HepG2 (cell line): ENCODE results near the gene SEC23IP. TPM values are rescaled to one million over a fixed set of nuclear protein-coding genes. Genes with fewer than 3 reads are reported as not detected.
A peak's percentile ranks its signal among the peaks of the same experiment; 100 is the strongest.

ENCODE experiments used
- ARID2 ChIP-seq: sonication (generic); formaldehyde crosslinking; IDR thresholded peaks from 2 replicates; pipeline ENCODE4 v1.8.1; 2022; ENCODE audit warnings: mild to moderate bottlenecking, missing genetic modification reagents, borderline replicate concordance
- ARID4A ChIP-seq: sonication (generic); formaldehyde crosslinking; IDR thresholded peaks from 2 replicates; pipeline ENCODE4 v1.5.0; 2020; ENCODE audit warnings: mild to moderate bottlenecking, missing genetic modification reagents, borderline replicate concordance
- ATF6 ChIP-seq: sonication (generic); formaldehyde crosslinking; conservative IDR thresholded peaks from 2 replicates; pipeline ENCODE4 v1.4.0; 2020; ENCODE audit warnings: missing genetic modification reagents
- FOXM1 ChIP-seq: sonication (generic); formaldehyde crosslinking; IDR thresholded peaks from 2 replicates; pipeline ENCODE4 v1.5.0; 2020; ENCODE audit warnings: missing genetic modification reagents
- HMG20A ChIP-seq: IDR thresholded peaks from 2 replicates; pipeline ENCODE4 v1.6.1; 2016; ENCODE audit warnings: borderline replicate concordance
- IRF1 ChIP-seq: sonication (generic); formaldehyde crosslinking; IDR thresholded peaks from 2 replicates; pipeline ENCODE4 v1.4.0; 2020; ENCODE audit warnings: low read depth, mild to moderate bottlenecking, missing genetic modification reagents
- KDM4B ChIP-seq: sonication (generic); formaldehyde crosslinking; IDR thresholded peaks from 2 replicates; pipeline ENCODE4 v1.4.0; 2020; ENCODE audit warnings: missing genetic modification reagents
- KLF9 ChIP-seq: IDR thresholded peaks from 2 replicates; pipeline ENCODE4 v1.6.1; 2016; ENCODE audit warnings: low read depth
- MEIS2 ChIP-seq: sonication (generic); formaldehyde crosslinking; IDR thresholded peaks from 2 replicates; pipeline ENCODE4 v1.9.0; 2021; ENCODE audit warnings: mild to moderate bottlenecking, missing genetic modification reagents
- NFATC3 ChIP-seq: sonication (generic); formaldehyde crosslinking; IDR thresholded peaks from 2 replicates; pipeline ENCODE4 v1.5.1; 2020; ENCODE audit warnings: mild to moderate bottlenecking, missing genetic modification reagents
- RBM39 ChIP-seq: fragments of 200-400 bp; formaldehyde crosslinking; IDR thresholded peaks from one replicate; pipeline ENCODE4 v1.6.1; 2018; ENCODE audit warnings: antibody characterized with exemption, mild to moderate bottlenecking, low read depth, low read length; ENCODE audit not compliant: poor library complexity, severe bottlenecking
- RNF2 ChIP-seq: fragments of 450-650 bp; conservative IDR thresholded peaks from 2 replicates; pipeline ENCODE4 v1.6.1; 2016; ENCODE audit warnings: low read depth
- SAP130 ChIP-seq: IDR thresholded peaks from 2 replicates; pipeline ENCODE4 v1.6.1; 2016; ENCODE audit warnings: low read depth
- SIN3B ChIP-seq: fragments of 150-350 bp; IDR thresholded peaks from 2 replicates; pipeline ENCODE4 v1.6.1; 2014; ENCODE audit warnings: low read length
- SMYD3 ChIP-seq: sonication (generic); formaldehyde crosslinking; IDR thresholded peaks from 2 replicates; pipeline ENCODE4 v1.8.1; 2023; ENCODE audit warnings: mild to moderate bottlenecking, missing genetic modification reagents
- SPEN ChIP-seq: sonication (generic); formaldehyde crosslinking; IDR thresholded peaks from 2 replicates; pipeline ENCODE4 v1.5.1; 2020; ENCODE audit warnings: low read depth, mild to moderate bottlenecking, missing genetic modification reagents
- TCF12 ChIP-seq, 2 experiments: fragments of 450-650 bp in 1 of 2; sonication (generic) in 1 of 2; formaldehyde crosslinking in 1 of 2; IDR thresholded peaks; 2 replicates each; pipeline versions ENCODE4 v1.6.1 to v1.8.0; 2017 to 2022; ENCODE audit warnings: antibody characterized with exemption in 1 of 2, mild to moderate bottlenecking in 1 of 2, missing genetic modification reagents in 1 of 2, moderate library complexity in 1 of 2
- ZBTB14 ChIP-seq: sonication (generic); formaldehyde crosslinking; IDR thresholded peaks from 2 replicates; pipeline ENCODE4 v1.4.0; 2020; ENCODE audit warnings: missing genetic modification reagents
- ZNF207 ChIP-seq: fragments of 450-650 bp; IDR thresholded peaks from 2 replicates; pipeline ENCODE4 v1.6.1; 2016; ENCODE audit warnings: antibody characterized with exemption, borderline replicate concordance
- ZNF432 ChIP-seq: sonication (generic); formaldehyde crosslinking; IDR thresholded peaks from 2 replicates; pipeline ENCODE4 v1.5.0; 2020; ENCODE audit warnings: missing genetic modification reagents, mild to moderate bottlenecking, borderline replicate concordance
- polyA plus RNA-seq, 8 experiments: library from polyadenylated mRNA; depleted of rRNA in 3 of 8; stranded (reverse) in 7 of 8; unstranded in 1 of 8; fragments of >200 nt; fragmentation: Illumina TruSeq in 4 of 8; extraction: Trizol in 4 of 8; gene quantifications; 2 replicates each; pipeline versions ENCODE4 v1.2.1 to v1.2.3, GENCODE V29; 2011 to 2016; ENCODE audit warnings: low read depth in 4 of 8, missing spikeins in 1 of 8, mixed read lengths in 1 of 8; ENCODE audit not compliant: insufficient read depth in 1 of 8
- total RNA-seq, 5 experiments: library from RNA; depleted of rRNA; stranded (reverse); fragments of >200 nt; fragmentation: Illumina TruSeq; extraction: Trizol; gene quantifications; 2 replicates each; pipeline ENCODE4 v1.2.3, GENCODE V29; 2016; ENCODE audit warnings: low read depth in 1 of 5

The SEC23IP gene
- total and polyA plus RNA-seq, 2 of the 13 experiments (the other 11 are each of a cell fraction or from before 2014, with no cell fraction given) = 32.3 to 57.7 TPM

- TF ChIP-seq ARID4A (CRISPR knock-in tag) = peak; percentile 96
- TF ChIP-seq SMYD3 = no peak
- TF ChIP-seq SAP130 (CRISPR knock-in tag) = peak; percentile 98
- TF ChIP-seq HMG20A = no peak; the same call in 1 of the 2 replicates
- no peak for TF ChIP-seq ZNF207
- TF ChIP-seq SPEN (CRISPR knock-in tag) = peak; percentile 81
- peak; percentile 91 for TF ChIP-seq RNF2
- TF ChIP-seq KDM4B (CRISPR knock-in tag) = no peak; the same call in none of the 2 replicates
- TF ChIP-seq ZBTB14 (CRISPR knock-in tag) = peak; percentile 70
- TF ChIP-seq MEIS2 = peak; percentile 54; the same call in 1 of the 2 replicates
- TF ChIP-seq ARID2 (CRISPR knock-in tag) = peak; percentile 86
- TF ChIP-seq TCF12 (IDR thresholded peaks at IDR 0.05) = no peak
- no peak for TF ChIP-seq TCF12 (CRISPR knock-in tag; IDR thresholded peaks at IDR 0.05)
- no peak for TF ChIP-seq FOXM1
- peak; percentile 56; the same call in 1 of the 2 replicates for TF ChIP-seq ATF6 (CRISPR knock-in tag)
- TF ChIP-seq KLF9 (CRISPR knock-in tag) = no peak
- no peak for TF ChIP-seq ZNF432 (CRISPR knock-in tag)
- peak; percentile 44 for TF ChIP-seq RBM39
- no peak; the same call in 1 of the 2 replicates for TF ChIP-seq SIN3B
- no peak for TF ChIP-seq NFATC3
- no peak for TF ChIP-seq IRF1
Observed at GRCh38 chr10:119892188-119893065, at the start of gene SEC23IP (continued).
